PC-3 (cell line): ENCODE measurements around the gene MYH10. TPM values are rescaled to one million over a fixed set of nuclear protein-coding genes. Genes with fewer than 3 reads are reported as not detected.

ENCODE experiments used
- ATAC-seq: fragments of 200-7000 bp; cut with Tn5 transposase; 2 replicates; pipeline ENCODE4 v1.9.1; 2020; ENCODE audit warnings: mild to moderate bottlenecking, moderate library complexity
- BruUV-seq: library from RNA; stranded (reverse); fragments of 400-500 nt; replicated peaks from 2 replicates; lab custom pipeline; 2021; lab: Mats Ljungman, UMichigan
- CTCF ChIA-PET: fragments of 300-600 bp; sonication (Branson Sonifier 250); formaldehyde crosslinking; loops from one replicate; lab custom pipeline; 2022; ENCODE audit warnings: antibody characterized with exemption; lab: Charles Lee
- POLR2A ChIA-PET: fragments of 300-600 bp; sonication (Branson Sonifier 250); formaldehyde crosslinking; loops from one replicate; lab custom pipeline; 2022; ENCODE audit warnings: antibody characterized with exemption; ENCODE audit not compliant: unreplicated experiment; lab: Charles Lee
- DNase-seq: peaks from one replicate; pipeline ENCODE4 v3.0.0-alpha.2; 2015
- H2AFZ ChIP-seq: fragments of 300-600 bp; sonication (generic); 2 replicates; pipeline ENCODE4 v1.6.0; 2016; ENCODE audit warnings: antibody characterized with exemption, low read length
- H3F3A ChIP-seq: fragments of 300-600 bp; sonication (generic); one replicate; pipeline ENCODE4 v1.6.0; 2017; ENCODE audit warnings: antibody characterized with exemption, low read length, control low read depth, mild to moderate bottlenecking; ENCODE audit not compliant: unreplicated experiment
- H3K27ac ChIP-seq: fragments of 300-600 bp; sonication (generic); 2 replicates; pipeline ENCODE4 v1.5.1; 2016; ENCODE audit warnings: mild to moderate bottlenecking, low read length
- H3K27me3 ChIP-seq: fragments of 300-600 bp; sonication (generic); 2 replicates; pipeline ENCODE4 v1.6.1; 2016; ENCODE audit warnings: low read length, mixed read lengths
- H3K36me3 ChIP-seq: fragments of 300-600 bp; sonication (generic); 2 replicates; pipeline ENCODE4 v1.6.1; 2016; ENCODE audit warnings: low read depth, mixed run types, low read length, mixed read lengths
- H3K4me1 ChIP-seq: fragments of 300-600 bp; sonication (generic); 2 replicates; pipeline ENCODE4 v1.5.1; 2016; ENCODE audit warnings: low read length; ENCODE audit not compliant: insufficient read depth
- H3K4me2 ChIP-seq: fragments of 300-600 bp; sonication (generic); 2 replicates; pipeline ENCODE4 v1.6.0; 2016; ENCODE audit warnings: low read length
- H3K4me3 ChIP-seq: fragments of 300-600 bp; sonication (generic); 2 replicates; pipeline ENCODE4 v1.5.1; 2016; ENCODE audit warnings: mild to moderate bottlenecking, low read length, mixed read lengths
- H3K79me2 ChIP-seq: fragments of 300-600 bp; sonication (generic); 2 replicates; pipeline ENCODE4 v1.6.1; 2017; ENCODE audit warnings: low read length, mixed read lengths
- H3K9ac ChIP-seq: fragments of 300-600 bp; sonication (generic); 2 replicates; pipeline ENCODE4 v1.6.0; 2016; ENCODE audit warnings: mild to moderate bottlenecking, low read length
- H3K9me2 ChIP-seq: fragments of 300-600 bp; sonication (generic); replicated peaks from 2 replicates; pipeline ENCODE4 v1.6.1; 2016; ENCODE audit warnings: mixed run types, low read length, mixed read lengths
- H3K9me3 ChIP-seq: fragments of 300-600 bp; sonication (generic); 2 replicates; pipeline ENCODE4 v1.6.1; 2016; ENCODE audit warnings: low read length, mixed read lengths
- H4K20me1 ChIP-seq: fragments of 300-600 bp; sonication (generic); 2 replicates; pipeline ENCODE4 v1.6.1; 2016; ENCODE audit warnings: low read length, mixed read lengths
- EZH2 ChIP-seq: fragments of 300-600 bp; sonication (generic); IDR thresholded peaks from one replicate; pipeline ENCODE4 v1.6.1; 2017; ENCODE audit warnings: antibody characterized with exemption, mild to moderate bottlenecking, low read length; ENCODE audit not compliant: unreplicated experiment
- EZH2phosphoT487 ChIP-seq: fragments of 300-600 bp; sonication (generic); IDR thresholded peaks from 2 replicates; pipeline ENCODE4 v1.6.1; 2018; ENCODE audit warnings: mild to moderate bottlenecking, antibody characterized with exemption, low read length, borderline replicate concordance
- intact Hi-C: fragments of 100-400 bp; cut with micrococcal nuclease; formaldehyde crosslinking; loops from 2 replicates; pipeline ENCODE4 v1.9.0; 2023
- total RNA-seq: library from RNA; depleted of rRNA; stranded (reverse); fragments of >200 nt; gene quantifications from 2 replicates; pipeline ENCODE4 v1.2.3, GENCODE V29; 2014
- TF ChIP-seq, protein P1 (sequence below): fragments of 300-600 bp; sonication (generic); conservative IDR thresholded peaks from 2 replicates; pipeline ENCODE4 v1.5.1; 2017; ENCODE audit warnings: antibody characterized with exemption, low read depth, mild to moderate bottlenecking, low read length

Gene MYH10
- total RNA-seq, 1 experiment from 2014 or later, result 44.6 TPM

DNA sequence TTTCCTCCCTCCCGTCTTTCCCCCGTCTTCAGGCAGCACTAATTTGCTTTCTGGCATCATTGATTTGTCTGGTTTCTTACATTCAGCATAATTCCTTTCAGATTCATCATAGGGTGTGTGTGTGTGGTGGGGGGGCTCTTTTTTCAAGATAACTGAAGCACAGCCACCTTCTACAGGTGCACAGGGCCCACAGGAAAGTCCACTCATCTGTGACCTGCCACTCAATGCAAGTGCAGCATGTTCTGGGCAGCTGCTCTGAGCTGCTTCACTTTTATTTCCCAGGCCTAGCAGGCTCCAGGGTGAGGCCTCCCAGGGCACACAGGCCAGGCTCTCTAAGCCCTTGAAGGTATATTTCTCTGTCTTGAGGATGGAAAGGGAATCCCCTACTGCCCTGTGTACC is 35.2 kb upstream of the MYH10 start:
- Histone ChIP-seq H3K4me3 (no peak overlapping the region), H3K4me2 (no peak overlapping the region), H3K9ac (no peak overlapping the region), H3K9me3 (no peaks in the 10 kb centered on the region), H3K27me3 (peaks cover 17% of the 10 kb centered on the region), H3K79me2 (no peaks in the 10 kb centered on the region), H3K9me2 (no peaks in the 10 kb centered on the region), H3F3A (no peaks in the 10 kb centered on the region), H3K36me3 (no peaks in the 10 kb centered on the region), H3K27ac (no peak overlapping the region), H4K20me1 (no peaks in the 10 kb centered on the region), H3K4me1 (no peaks in the 10 kb centered on the region), H2AFZ (no peak overlapping the region)
- no peak for ATAC-seq
- ChIA-PET POLR2A (no interaction called here), CTCF (no interaction called here)
- BruUV-seq, result no TSS peak
- TF ChIP-seq EZH2, result no peak
- TF ChIP-seq EZH2phosphoT487, result no peak
- TF ChIP-seq, protein P1, sequence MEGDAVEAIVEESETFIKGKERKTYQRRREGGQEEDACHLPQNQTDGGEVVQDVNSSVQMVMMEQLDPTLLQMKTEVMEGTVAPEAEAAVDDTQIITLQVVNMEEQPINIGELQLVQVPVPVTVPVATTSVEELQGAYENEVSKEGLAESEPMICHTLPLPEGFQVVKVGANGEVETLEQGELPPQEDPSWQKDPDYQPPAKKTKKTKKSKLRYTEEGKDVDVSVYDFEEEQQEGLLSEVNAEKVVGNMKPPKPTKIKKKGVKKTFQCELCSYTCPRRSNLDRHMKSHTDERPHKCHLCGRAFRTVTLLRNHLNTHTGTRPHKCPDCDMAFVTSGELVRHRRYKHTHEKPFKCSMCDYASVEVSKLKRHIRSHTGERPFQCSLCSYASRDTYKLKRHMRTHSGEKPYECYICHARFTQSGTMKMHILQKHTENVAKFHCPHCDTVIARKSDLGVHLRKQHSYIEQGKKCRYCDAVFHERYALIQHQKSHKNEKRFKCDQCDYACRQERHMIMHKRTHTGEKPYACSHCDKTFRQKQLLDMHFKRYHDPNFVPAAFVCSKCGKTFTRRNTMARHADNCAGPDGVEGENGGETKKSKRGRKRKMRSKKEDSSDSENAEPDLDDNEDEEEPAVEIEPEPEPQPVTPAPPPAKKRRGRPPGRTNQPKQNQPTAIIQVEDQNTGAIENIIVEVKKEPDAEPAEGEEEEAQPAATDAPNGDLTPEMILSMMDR, result no peak
- intact Hi-C loops, result no loop called here
- no peak for DNase-seq

DNA sequence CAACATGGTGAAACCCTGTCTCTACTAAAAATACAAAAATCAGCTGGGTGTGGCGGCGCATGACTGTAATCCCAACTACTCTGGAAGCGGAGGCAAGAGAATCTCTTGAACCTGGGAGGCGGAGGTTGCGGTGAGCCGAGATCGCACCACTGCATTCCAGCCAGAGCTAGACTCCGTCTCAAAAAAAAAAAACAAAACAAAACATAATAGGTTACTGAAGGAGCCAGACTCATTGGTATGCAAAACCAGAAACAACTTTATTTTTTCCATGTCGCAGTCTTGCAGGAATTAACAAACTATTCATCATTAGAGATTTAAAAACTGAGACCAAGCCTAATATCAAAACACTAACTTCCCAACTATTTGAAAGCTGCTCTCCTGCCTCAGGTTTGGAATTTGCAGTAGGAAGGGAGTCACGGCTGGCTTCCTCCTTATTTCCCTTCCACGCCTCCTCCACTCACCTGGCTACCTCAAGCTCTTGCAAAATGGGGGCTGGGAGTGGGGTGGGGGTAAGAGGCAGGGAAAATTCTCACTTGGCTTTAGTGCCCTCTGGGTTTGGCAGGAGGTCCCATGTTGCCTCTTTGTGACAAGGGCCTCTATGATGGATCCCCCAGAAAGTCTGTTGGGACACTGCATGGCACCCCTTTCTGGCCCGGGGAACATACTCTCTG is 34.1 kb upstream of the MYH10 start:
- H2AFZ ChIP-seq, result no peak overlapping the region
- ChIA-PET CTCF (no interaction called here), POLR2A (no interaction called here)
- no TSS peak for BruUV-seq
- H3F3A ChIP-seq, result no peaks in the 10 kb centered on the region
- H3K79me2 ChIP-seq, result no peaks in the 10 kb centered on the region
- H3K27ac ChIP-seq, result no peak overlapping the region
- no peak for DNase-seq
- H3K36me3 ChIP-seq, result no peaks in the 10 kb centered on the region
- TF ChIP-seq EZH2, result no peak
- TF ChIP-seq EZH2phosphoT487, result no peak
- H4K20me1 ChIP-seq, result no peaks in the 10 kb centered on the region
- H3K4me1 ChIP-seq, result no peaks in the 10 kb centered on the region
- ATAC-seq, result no peak
- intact Hi-C loops, result no loop called here
- H3K9ac ChIP-seq, result no peak overlapping the region
- no peaks in the 10 kb centered on the region for H3K9me2 ChIP-seq
- H3K4me2 ChIP-seq, result no peak overlapping the region
- peaks cover 22% of the 10 kb centered on the region for H3K27me3 ChIP-seq
- H3K9me3 ChIP-seq, result no peaks in the 10 kb centered on the region
- no peak overlapping the region for H3K4me3 ChIP-seq

DNA sequence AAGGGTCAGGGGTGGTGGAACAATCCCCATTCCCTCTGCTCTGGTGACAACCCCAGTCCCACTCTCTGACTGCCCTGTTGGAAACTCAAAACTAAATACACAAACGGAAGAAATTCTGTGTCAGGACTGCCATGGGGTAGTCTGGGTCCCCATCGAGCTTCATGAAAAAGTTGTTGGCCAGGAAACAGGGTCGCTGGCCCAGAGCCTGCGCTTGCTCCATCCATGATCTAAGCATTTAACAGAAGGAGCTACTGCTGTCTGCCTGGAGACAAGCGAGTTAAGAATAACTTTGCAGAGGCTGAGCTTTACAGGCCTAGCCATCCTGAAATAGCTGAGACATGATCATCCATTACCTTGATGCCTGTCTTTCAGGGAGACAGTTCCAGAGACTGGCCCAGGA is 32.4 kb upstream of the MYH10 start:
- intact Hi-C loops, result no loop called here
- H3F3A ChIP-seq, result no peaks in the 10 kb centered on the region
- no peaks in the 10 kb centered on the region for H4K20me1 ChIP-seq
- TF ChIP-seq EZH2, result no peak
- TF ChIP-seq EZH2phosphoT487, result no peak
- TF ChIP-seq, protein P1, result no peak
- no peak overlapping the region for H2AFZ ChIP-seq
- H3K4me2 ChIP-seq, result no peak overlapping the region
- H3K4me1 ChIP-seq, result no peaks in the 10 kb centered on the region
- ChIA-PET CTCF (no interaction called here), POLR2A (no interaction called here)
- no peaks in the 10 kb centered on the region for H3K79me2 ChIP-seq
- ATAC-seq, result no peak
- no peak for DNase-seq
- peaks cover 26% of the 10 kb centered on the region for H3K27me3 ChIP-seq
- no peak overlapping the region for H3K4me3 ChIP-seq
- no peak overlapping the region for H3K9ac ChIP-seq
- BruUV-seq, result no TSS peak
- H3K9me2 ChIP-seq, result no peaks in the 10 kb centered on the region
- no peaks in the 10 kb centered on the region for H3K36me3 ChIP-seq
- no peaks in the 10 kb centered on the region for H3K9me3 ChIP-seq
- H3K27ac ChIP-seq, result no peak overlapping the region
